ENCODE measurements around the gene TTC28.

DNA sequence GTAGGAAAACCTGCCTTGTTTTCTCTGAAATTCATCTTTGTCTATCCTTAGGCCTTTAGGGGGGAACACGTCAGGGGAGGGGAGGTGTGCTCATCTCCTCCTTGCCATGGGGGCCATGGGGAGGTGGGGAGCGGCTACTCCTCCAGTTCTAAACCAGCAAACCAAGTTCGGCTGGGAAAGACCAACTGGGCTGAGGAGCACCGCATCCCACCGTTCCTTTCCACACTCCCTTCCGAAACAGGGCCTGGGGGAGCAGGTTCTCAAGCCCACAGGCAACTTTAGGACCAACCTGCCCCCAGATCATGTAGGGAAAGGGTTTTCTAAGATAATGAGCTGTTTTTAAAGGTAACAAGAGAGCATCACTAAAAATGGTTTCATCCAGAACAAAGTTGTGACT is 683.1 kb downstream of the TTC28 start:
- TF ChIP-seq EZH2 (IDR thresholded peaks at IDR 0.05; ENCODE audit: insufficient read depth, low read length) = no peak
- TF ChIP-seq, protein P1, sequence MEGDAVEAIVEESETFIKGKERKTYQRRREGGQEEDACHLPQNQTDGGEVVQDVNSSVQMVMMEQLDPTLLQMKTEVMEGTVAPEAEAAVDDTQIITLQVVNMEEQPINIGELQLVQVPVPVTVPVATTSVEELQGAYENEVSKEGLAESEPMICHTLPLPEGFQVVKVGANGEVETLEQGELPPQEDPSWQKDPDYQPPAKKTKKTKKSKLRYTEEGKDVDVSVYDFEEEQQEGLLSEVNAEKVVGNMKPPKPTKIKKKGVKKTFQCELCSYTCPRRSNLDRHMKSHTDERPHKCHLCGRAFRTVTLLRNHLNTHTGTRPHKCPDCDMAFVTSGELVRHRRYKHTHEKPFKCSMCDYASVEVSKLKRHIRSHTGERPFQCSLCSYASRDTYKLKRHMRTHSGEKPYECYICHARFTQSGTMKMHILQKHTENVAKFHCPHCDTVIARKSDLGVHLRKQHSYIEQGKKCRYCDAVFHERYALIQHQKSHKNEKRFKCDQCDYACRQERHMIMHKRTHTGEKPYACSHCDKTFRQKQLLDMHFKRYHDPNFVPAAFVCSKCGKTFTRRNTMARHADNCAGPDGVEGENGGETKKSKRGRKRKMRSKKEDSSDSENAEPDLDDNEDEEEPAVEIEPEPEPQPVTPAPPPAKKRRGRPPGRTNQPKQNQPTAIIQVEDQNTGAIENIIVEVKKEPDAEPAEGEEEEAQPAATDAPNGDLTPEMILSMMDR (IDR thresholded peaks at IDR 0.05; ENCODE audit: insufficient read depth, low read depth, low read length) = no peak
